Caki2 (cell line): ENCODE measurements around the gene AHI1. TPM values are rescaled to one million over a fixed set of nuclear protein-coding genes. Genes with fewer than 3 reads are reported as not detected.
"Not testable (repeated sequence)": the region's sequence is repeated elsewhere in the genome, so short reads cannot be mapped to it uniquely, and the experiment has no call there.

Source experiments
- DNase-seq: peaks from one replicate; pipeline ENCODE4 v3.0.0-alpha.2; 2015; ENCODE audit warnings: low read depth
- in situ Hi-C: cut with HindIII; loops from 2 replicates; pipeline ENCODE4 v1.10.0; 2016; ENCODE audit warnings: low sequenced_read_pairs, low pct_unique_long_range_greater_than_20kb, mixed read lengths
- total RNA-seq: library from RNA; depleted of rRNA; stranded (reverse); fragments of >200 nt; shearing (Covaris generic); gene quantifications from 2 replicates; pipeline ENCODE4 v1.2.3, GENCODE V29; 2014; ENCODE audit warnings: low replicate concordance

AHI1 gene
- total RNA-seq, 1 experiment from 2014 or later, result 11.7 TPM

GRCh38 chr6:135265278-135265677 is 232.3 kb downstream of the AHI1 start:
- in situ Hi-C loops, result no loop called here

GRCh38 chr6:135261872-135262725 is 235.4 kb downstream of the AHI1 start:
- DNase-seq, result no peak
- in situ Hi-C loops, result no loop called here

More at GRCh38 chr6:135265278-135265677, 232.3 kb downstream of the AHI1 start:
- DNase-seq, result no peak

GRCh38 chr6:135260612-135261011 is 236.9 kb downstream of the AHI1 start:
- in situ Hi-C loops, result no loop called here
- no peak for DNase-seq

DNA sequence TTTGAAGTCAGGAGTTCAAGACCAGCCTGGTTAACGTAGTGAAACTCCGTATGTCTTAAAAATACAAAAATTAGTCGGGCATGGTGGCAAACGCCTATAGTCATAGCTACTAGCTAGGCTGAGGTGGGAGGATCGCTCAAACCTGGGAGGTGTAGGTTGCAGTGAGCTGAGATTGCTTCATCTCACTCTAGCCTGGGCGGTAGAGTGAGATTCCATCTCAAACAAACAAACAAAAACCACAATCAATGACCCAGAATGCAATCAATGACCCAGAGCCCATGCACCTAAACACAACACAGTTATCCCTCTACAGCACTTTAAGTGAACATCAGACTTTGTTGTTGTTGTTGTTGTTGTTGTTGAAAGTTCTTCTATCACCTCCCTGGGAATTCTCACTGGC is 238.6 kb downstream of the AHI1 start:
- DNase-seq, result no peak
- in situ Hi-C loops, result no loop called here

- in situ Hi-C loops, result no loop called here
- DNase-seq, result no peak
Measured at GRCh38 chr6:135257631-135258405, 239.7 kb downstream of the AHI1 start.

GRCh38 chr6:135256866-135257265 is 240.7 kb downstream of the AHI1 start:
- DNase-seq, result no peak
- in situ Hi-C loops, result no loop called here

DNA sequence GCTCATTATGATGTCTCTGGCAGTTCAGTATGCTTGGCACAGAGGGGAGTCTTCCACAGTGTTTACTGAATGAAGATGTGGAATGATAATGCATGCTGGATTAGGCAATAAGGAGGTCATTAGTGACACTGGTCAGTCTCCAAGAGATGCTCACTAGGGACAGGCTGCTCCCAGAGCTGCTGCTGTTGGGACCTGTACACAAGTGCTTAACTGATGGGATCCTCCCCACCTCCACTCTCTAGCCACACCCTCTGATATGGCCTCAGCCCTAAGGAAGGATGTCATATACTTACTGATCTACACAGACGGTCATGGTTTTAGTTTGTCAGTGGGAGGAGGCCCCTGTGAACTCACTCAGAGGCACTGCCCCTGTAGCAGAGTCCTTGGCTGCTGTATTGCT is 243.1 kb downstream of the AHI1 start:
- in situ Hi-C loops, result no loop called here
- no peak for DNase-seq

DNA sequence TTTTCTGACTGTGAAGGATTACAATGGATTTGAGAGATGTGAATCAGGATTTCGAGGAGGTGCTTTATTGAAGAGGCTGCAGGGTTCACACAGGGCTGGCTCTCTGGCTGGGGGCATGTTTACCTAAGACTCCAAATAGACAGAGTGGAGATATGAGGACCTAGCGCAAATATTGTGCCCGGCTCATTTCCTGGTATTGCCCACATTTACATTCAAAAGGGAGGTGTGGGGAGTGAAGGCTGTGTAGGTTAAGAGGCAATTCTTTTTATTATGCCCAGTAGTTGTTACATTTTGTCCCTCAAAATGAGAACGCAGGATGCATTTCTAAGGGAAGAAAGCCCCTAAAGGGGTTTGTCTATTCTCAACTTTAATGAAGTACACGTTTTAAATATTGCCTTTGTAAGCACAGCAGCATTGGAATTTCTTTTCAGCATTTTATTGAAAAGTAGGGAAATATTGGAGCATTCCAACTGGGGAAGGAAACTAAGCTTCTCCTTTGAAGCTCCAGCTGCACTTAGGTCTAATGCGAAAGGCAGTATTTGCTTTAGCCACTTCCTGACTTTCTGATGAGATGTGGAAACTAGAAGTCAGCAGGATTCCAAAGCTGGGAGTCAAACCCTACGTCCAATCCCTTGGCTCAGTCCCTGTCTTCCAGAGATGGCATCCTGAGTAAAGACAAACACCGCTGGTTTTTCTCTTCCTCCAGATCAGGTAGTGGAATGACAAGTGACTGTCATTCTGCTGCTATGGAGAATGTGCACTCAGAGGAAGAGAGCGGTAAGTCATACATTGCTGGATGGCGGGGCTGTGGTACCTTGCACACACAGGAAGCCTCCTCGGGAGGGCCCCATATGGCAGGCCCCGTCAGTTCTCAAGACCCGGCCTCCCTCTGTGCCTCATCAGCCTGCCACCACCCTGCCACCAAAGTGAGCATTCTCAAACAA is 245.8 kb downstream of the AHI1 start:
- in situ Hi-C loops, result no loop called here
- DNase-seq, result no peak

DNA sequence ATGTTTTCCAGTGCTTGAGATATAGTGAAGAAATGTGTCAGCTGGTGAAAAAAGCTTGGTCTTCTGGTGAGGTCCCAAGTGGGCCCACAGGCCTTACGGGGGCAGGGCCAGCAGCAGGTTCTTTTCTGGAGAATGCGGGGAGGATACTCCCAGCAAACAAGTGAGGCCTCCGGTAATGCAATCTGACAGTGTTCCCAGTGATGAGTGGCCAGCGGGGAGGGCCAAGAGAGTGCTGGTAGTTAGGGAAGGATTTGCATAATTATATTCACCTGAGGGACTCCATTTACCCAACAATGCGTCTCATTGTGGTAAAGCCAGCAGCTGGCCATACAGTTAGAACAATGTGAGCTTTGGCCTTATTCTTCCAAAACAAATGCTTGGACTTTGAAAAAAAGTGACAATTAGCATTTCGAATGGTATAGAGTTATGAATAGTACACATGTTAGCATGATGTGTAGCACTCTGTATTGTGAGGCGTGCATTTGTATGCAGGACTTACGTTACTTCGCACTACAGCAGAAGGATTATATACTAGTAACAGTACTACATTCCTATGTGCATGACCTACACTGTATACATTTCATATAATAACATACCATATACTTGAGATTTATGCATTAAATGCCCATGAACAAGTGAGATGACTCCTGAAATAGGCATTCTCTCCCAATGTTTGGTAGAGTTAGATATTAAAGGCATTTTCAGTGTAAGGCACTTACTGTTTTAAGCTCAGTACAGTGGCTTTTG is 246.6 kb downstream of the AHI1 start:
- in situ Hi-C loops, result no loop called here
- DNase-seq, result no peak

GRCh38 chr6:135250234-135250633 is 247.3 kb downstream of the AHI1 start:
- no peak for DNase-seq
- in situ Hi-C loops, result no loop called here

DNA sequence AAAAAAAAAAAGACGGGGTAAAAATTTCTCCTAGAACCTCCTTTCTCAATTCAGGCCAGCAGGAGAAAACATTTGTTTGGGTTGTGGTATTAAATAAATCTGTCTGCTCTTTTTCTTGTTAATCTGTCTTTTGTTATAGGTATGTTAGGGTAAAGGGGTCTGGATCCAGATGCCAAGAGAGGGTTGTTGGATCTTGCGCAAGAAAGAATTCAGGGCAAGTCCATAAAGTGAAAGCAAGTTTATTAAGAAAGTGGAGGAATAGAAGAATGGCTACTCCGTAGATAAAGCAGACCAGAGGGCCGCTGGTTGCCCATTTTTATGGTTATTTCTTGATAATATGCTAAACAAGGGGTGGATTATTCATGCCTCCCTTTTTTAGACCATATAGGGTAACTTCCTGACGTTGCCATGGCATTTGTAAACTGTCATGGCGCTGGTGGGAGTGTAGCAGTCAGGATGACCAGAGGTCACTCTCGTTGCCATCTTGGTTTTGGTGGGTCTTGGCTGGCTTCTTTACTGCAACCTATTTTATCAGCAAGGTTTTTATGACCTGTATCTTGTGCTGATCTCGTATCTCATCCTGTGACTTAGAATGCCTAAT is 251.0 kb downstream of the AHI1 start:
- in situ Hi-C loops, result not testable (repeated sequence)

GRCh38 chr6:135244805-135245204 is 252.7 kb downstream of the AHI1 start:
- DNase-seq, result no peak
- in situ Hi-C loops, result no loop called here

More for the DNA sequence above, 251.0 kb downstream of the AHI1 start:
- not testable (repeated sequence) for DNase-seq

GRCh38 chr6:135243871-135244796 is 253.4 kb downstream of the AHI1 start:
- DNase-seq, result no peak
- in situ Hi-C loops, result no loop called here

DNA sequence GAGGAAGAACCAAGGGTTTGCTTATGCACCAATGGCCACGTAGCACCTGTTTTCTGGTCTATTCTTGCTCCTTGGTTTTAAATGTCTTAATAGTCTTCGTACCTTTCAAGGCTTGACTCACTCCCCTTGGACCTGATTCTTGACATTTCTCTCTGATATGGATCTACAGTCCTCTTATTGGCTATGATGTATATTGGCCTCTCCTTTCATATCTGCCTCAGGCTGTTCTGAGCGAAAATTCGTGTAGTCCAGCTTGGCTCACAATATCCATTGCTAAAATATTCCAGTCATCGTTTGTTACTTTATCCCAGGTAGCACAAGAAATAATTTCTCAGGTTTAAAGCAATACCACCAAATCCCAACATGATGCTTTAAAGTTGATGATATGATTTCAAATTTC is 256.8 kb downstream of the AHI1 start:
- no peak for DNase-seq
- in situ Hi-C loops, result no loop called here

GRCh38 chr6:135236732-135237131 is 260.8 kb downstream of the AHI1 start:
- in situ Hi-C loops, result no loop called here

DNA sequence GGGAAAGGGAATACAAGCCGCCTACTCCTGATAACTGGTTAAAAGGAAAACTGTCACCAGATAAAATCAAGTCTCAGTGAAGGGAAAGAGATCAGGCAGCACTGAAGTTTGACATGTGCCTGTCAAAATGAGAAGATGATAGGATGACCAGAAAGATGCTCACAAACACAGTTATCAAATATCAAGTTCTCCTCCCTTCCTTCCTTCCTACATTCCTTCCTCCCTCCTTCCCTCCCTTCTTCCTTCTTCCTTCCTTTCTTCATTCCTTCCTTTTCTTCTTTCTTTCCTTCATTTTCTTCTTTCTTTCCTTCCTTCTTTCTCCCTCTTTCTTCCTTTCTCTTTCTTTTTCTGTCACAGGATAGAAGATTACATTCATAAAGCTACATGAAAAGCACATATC is 261.2 kb downstream of the AHI1 start:
- in situ Hi-C loops, result no loop called here
- no peak for DNase-seq

More at GRCh38 chr6:135236732-135237131, 260.8 kb downstream of the AHI1 start:
- DNase-seq, result no peak
